HepG2 (cell line): ENCODE data around the gene MTHFD1L. TPM values are rescaled to one million over a fixed set of nuclear protein-coding genes. Genes with fewer than 3 reads are reported as not detected.

Experiments used
- GABPB1 ChIP-seq: IDR thresholded peaks from 2 replicates; pipeline ENCODE4 v1.6.1; 2016; ENCODE audit warnings: mild to moderate bottlenecking, missing genetic modification reagents, moderate library complexity, missing compliant biosample characterization
- SOX13 ChIP-seq, 3 experiments: fragments of 450-650 bp in 1 of 3; sonication (generic) in 1 of 3; formaldehyde crosslinking in 1 of 3; IDR thresholded peaks in 2 of 3; conservative IDR thresholded peaks in 1 of 3; 2 replicates each; pipeline versions ENCODE4 v1.5.0 to v1.6.1; 2016 to 2020; ENCODE audit warnings: antibody characterized with exemption in 1 of 3, mild to moderate bottlenecking in 1 of 3, missing compliant biosample characterization in 1 of 3, missing genetic modification reagents in 1 of 3, moderate library complexity in 1 of 3
- SP2 ChIP-seq: sonication (generic); formaldehyde crosslinking; IDR thresholded peaks from 2 replicates; pipeline ENCODE4 v1.5.1; 2020; ENCODE audit warnings: mild to moderate bottlenecking, missing genetic modification reagents
- TOE1 ChIP-seq: sonication (generic); formaldehyde crosslinking; IDR thresholded peaks from 2 replicates; pipeline ENCODE4 v1.4.0; 2020; ENCODE audit warnings: mild to moderate bottlenecking, missing genetic modification reagents
- ZNF121 ChIP-seq: sonication (generic); formaldehyde crosslinking; IDR thresholded peaks from 2 replicates; pipeline ENCODE4 v1.5.0; 2020; ENCODE audit warnings: mild to moderate bottlenecking, missing genetic modification reagents
- polyA plus RNA-seq, 8 experiments: library from polyadenylated mRNA; depleted of rRNA in 3 of 8; stranded (reverse) in 7 of 8; unstranded in 1 of 8; fragments of >200 nt; fragmentation: Illumina TruSeq in 4 of 8; extraction: Trizol in 4 of 8; gene quantifications; 2 replicates each; pipeline versions ENCODE4 v1.2.1 to v1.2.3, GENCODE V29; 2011 to 2016; ENCODE audit warnings: low read depth in 4 of 8, missing spikeins in 1 of 8, mixed read lengths in 1 of 8; ENCODE audit not compliant: insufficient read depth in 1 of 8
- total RNA-seq, 5 experiments: library from RNA; depleted of rRNA; stranded (reverse); fragments of >200 nt; fragmentation: Illumina TruSeq; extraction: Trizol; gene quantifications; 2 replicates each; pipeline ENCODE4 v1.2.3, GENCODE V29; 2016; ENCODE audit warnings: low read depth in 1 of 5
- TF ChIP-seq, protein P1 (sequence below): sonication (generic); formaldehyde crosslinking; IDR thresholded peaks from 2 replicates; pipeline ENCODE4 v1.5.0; 2020; ENCODE audit warnings: mild to moderate bottlenecking, missing genetic modification reagents, borderline replicate concordance
- TF ChIP-seq, protein P2 (sequence below): sonication (generic); IDR thresholded peaks from 2 replicates; pipeline ENCODE4 v1.6.1; 2016; ENCODE audit warnings: low read depth, borderline replicate concordance
- TF ChIP-seq, protein P3 (sequence below): sonication (generic); formaldehyde crosslinking; IDR thresholded peaks from 2 replicates; pipeline ENCODE4 v1.4.0; 2020; ENCODE audit warnings: mild to moderate bottlenecking, missing genetic modification reagents
- TF ChIP-seq, protein P4 (sequence below): sonication (generic); formaldehyde crosslinking; IDR thresholded peaks from 2 replicates; pipeline ENCODE4 v1.4.0; 2020; ENCODE audit warnings: mild to moderate bottlenecking, missing genetic modification reagents
- TF ChIP-seq, protein P5 (sequence below): sonication (generic); formaldehyde crosslinking; IDR thresholded peaks from 2 replicates; pipeline ENCODE4 v1.4.0; 2020; ENCODE audit warnings: mild to moderate bottlenecking, missing genetic modification reagents

Gene MTHFD1L
- total and polyA plus RNA-seq, 2 of the 13 experiments (the other 11 are each of a cell fraction or from before 2014, with no cell fraction given), result 24.0 to 39.6 TPM

DNA sequence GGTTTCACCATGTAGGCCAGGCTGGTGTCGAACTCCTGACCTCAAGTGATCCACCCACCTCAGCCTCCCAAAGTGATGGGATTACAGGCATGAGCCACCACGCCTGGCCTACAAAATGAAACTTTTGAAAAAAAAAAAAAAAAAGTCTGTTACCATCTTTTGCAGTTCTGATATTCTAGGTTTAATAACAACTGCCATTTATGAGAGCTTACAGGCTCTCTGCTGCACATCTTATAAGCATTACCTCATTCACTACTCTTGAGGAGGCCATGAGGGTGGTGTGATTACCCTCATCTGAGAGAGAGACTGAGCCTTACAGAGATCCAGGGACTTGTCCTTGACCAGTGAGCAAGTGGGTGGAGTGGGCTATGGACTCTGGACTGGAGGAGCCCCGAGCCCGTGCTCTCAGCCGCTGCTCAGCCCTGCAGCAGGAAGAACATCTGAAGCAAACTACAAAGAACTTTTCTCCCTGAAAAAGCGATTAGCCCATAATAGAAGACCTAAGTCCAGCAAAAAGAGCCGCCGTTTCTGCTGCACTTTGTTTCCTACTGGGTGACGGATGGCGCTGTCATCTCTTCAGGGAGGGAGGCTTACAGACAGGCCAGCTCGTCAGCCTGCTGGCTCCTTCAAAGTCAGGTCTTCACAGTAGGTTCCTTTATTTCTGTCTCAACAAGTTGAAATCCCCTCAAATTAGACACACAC is 254.5 kb downstream of the MTHFD1L start (continued):
- TF ChIP-seq, protein P1, sequence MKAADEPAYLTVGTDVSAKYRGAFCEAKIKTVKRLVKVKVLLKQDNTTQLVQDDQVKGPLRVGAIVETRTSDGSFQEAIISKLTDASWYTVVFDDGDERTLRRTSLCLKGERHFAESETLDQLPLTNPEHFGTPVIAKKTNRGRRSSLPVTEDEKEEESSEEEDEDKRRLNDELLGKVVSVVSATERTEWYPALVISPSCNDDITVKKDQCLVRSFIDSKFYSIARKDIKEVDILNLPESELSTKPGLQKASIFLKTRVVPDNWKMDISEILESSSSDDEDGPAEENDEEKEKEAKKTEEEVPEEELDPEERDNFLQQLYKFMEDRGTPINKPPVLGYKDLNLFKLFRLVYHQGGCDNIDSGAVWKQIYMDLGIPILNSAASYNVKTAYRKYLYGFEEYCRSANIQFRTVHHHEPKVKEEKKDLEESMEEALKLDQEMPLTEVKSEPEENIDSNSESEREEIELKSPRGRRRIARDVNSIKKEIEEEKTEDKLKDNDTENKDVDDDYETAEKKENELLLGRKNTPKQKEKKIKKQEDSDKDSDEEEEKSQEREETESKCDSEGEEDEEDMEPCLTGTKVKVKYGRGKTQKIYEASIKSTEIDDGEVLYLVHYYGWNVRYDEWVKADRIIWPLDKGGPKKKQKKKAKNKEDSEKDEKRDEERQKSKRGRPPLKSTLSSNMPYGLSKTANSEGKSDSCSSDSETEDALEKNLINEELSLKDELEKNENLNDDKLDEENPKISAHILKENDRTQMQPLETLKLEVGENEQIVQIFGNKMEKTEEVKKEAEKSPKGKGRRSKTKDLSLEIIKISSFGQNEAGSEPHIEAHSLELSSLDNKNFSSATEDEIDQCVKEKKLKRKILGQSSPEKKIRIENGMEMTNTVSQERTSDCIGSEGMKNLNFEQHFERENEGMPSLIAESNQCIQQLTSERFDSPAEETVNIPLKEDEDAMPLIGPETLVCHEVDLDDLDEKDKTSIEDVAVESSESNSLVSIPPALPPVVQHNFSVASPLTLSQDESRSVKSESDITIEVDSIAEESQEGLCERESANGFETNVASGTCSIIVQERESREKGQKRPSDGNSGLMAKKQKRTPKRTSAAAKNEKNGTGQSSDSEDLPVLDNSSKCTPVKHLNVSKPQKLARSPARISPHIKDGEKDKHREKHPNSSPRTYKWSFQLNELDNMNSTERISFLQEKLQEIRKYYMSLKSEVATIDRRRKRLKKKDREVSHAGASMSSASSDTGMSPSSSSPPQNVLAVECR (CRISPR knock-in tag), result no peak; the same call in 1 of the 2 replicates
- TF ChIP-seq GABPB1, result peak; percentile 42; the same call in 1 of the 2 replicates
- TF ChIP-seq, protein P2, sequence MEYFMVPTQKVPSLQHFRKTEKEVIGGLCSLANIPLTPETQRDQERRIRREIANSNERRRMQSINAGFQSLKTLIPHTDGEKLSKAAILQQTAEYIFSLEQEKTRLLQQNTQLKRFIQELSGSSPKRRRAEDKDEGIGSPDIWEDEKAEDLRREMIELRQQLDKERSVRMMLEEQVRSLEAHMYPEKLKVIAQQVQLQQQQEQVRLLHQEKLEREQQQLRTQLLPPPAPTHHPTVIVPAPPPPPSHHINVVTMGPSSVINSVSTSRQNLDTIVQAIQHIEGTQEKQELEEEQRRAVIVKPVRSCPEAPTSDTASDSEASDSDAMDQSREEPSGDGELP, result peak; percentile 65; the same call in 1 of the 2 replicates
- TF ChIP-seq, protein P3, sequence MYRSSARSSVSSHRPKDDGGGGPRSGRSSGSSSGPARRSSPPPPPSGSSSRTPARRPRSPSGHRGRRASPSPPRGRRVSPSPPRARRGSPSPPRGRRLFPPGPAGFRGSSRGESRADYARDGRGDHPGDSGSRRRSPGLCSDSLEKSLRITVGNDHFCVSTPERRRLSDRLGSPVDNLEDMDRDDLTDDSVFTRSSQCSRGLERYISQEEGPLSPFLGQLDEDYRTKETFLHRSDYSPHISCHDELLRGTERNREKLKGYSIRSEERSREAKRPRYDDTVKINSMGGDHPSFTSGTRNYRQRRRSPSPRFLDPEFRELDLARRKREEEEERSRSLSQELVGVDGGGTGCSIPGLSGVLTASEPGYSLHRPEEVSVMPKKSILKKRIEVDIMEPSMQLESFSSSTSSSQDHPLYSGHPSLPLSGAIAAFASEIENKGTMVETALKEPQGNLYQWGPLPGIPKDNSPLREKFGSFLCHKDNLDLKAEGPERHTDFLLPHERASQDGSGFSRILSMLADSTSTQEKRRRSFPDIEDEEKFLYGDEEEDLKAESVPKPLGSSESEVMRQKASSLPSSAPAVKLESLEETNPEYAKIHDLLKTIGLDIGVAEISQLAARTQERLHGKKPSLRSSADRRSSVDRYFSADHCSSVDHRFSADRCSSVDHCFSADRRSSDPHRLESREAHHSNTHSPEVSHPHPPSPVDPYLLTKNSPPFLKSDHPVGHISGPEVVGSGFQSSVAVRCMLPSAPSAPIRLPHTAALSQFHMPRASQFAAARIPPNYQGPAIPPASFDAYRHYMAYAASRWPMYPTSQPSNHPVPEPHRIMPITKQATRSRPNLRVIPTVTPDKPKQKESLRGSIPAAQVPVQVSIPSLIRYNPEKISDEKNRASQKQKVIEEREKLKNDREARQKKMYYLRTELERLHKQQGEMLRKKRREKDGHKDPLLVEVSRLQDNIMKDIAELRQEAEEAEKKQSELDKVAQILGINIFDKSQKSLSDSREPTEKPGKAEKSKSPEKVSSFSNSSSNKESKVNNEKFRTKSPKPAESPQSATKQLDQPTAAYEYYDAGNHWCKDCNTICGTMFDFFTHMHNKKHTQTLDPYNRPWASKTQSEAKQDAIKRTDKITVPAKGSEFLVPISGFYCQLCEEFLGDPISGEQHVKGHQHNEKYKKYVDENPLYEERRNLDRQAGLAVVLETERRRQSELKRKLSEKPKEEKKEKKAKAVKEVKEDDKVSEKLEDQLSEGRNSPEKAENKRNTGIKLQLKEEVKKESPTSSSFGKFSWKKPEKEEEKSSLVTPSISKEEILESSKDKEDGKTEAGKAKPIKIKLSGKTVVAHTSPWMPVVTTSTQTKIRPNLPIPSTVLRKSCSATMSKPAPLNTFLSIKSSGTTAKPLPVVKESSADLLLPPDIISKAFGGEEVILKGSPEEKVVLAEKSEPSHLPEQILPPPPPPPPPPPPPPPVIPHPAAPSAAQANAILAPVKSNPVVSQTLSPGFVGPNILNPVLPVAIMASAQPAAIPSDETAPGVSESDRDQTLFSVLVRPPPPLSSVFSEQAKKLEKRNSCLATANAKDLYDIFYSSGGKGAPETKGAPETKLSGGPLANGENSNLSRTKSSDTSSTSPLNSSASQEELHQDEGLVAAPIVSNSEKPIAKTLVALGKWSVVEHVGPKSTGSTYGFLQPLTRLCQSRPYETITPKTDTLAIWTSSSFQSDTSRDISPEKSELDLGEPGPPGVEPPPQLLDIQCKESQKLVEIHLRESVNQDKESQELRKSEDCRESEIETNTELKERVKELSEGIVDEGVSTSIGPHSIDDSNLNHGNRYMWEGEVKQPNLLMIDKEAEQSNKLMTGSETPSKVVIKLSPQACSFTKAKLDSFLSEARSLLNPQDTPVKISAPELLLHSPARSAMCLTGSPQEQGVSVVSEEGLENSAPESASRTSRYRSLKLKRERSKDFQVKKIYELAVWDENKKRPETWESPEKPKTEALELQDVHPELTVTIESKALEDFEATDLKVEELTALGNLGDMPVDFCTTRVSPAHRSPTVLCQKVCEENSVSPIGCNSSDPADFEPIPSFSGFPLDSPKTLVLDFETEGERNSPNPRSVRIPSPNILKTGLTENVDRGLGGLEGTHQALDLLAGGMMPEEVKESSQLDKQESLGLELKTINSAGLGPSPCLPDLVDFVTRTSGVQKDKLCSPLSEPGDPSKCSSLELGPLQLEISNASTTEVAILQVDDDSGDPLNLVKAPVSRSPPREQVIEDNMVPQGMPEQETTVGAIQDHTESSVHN (CRISPR knock-in tag), result no peak
- TF ChIP-seq SOX13 (IDR thresholded peaks at IDR 0.05), result peak; percentile 71
- peak in 1 of 2 experiments; percentile 91; a peak in 2 of 4 replicates for TF ChIP-seq SOX13 (CRISPR knock-in tag; conservative IDR thresholded peaks at IDR 0.05 in 1 of 2, IDR thresholded peaks at IDR 0.05 in 1 of 2)
- TF ChIP-seq, protein P4, sequence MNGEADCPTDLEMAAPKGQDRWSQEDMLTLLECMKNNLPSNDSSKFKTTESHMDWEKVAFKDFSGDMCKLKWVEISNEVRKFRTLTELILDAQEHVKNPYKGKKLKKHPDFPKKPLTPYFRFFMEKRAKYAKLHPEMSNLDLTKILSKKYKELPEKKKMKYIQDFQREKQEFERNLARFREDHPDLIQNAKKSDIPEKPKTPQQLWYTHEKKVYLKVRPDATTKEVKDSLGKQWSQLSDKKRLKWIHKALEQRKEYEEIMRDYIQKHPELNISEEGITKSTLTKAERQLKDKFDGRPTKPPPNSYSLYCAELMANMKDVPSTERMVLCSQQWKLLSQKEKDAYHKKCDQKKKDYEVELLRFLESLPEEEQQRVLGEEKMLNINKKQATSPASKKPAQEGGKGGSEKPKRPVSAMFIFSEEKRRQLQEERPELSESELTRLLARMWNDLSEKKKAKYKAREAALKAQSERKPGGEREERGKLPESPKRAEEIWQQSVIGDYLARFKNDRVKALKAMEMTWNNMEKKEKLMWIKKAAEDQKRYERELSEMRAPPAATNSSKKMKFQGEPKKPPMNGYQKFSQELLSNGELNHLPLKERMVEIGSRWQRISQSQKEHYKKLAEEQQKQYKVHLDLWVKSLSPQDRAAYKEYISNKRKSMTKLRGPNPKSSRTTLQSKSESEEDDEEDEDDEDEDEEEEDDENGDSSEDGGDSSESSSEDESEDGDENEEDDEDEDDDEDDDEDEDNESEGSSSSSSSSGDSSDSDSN (CRISPR knock-in tag), result peak; percentile 80
- TF ChIP-seq SP2 (CRISPR knock-in tag), result no peak
- TF ChIP-seq ZNF121, result no peak
- no peak for TF ChIP-seq TOE1
- TF ChIP-seq, protein P5, sequence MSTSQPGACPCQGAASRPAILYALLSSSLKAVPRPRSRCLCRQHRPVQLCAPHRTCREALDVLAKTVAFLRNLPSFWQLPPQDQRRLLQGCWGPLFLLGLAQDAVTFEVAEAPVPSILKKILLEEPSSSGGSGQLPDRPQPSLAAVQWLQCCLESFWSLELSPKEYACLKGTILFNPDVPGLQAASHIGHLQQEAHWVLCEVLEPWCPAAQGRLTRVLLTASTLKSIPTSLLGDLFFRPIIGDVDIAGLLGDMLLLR (CRISPR knock-in tag), result peak; percentile 75; the same call in 1 of the 2 replicates
